ENCODE data around the gene VAV3.

The VAV3 gene

DNA sequence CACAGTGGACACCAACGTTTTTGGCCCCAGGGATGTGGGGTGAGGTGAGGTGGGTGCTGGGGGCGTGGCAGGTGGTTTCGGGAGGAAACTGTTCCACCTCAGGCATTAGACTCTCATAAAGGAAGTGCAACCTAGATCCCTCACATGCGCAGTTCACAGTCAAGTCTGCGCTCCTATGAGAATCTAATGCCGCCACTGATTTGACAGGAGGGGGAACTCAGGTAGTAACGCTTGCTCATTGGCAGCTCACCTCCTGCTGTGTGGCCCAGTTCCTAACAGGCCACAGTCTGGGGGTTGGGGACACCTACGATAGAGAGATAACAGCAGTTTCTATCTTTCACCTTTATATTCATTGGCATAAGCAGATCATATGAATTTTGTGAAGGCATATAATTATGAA lies 347.1 kb downstream of the VAV3 start:
- POLR2A ChIA-PET, result no interaction called here
- CTCF ChIA-PET, result no interaction called here
- no peak for DNase-seq (ENCODE audit: low read depth, low spot score)
- no peak overlapping the region for H3K4me3 ChIP-seq (ENCODE audit: low read depth, low read length)
- TF ChIP-seq, protein P1, sequence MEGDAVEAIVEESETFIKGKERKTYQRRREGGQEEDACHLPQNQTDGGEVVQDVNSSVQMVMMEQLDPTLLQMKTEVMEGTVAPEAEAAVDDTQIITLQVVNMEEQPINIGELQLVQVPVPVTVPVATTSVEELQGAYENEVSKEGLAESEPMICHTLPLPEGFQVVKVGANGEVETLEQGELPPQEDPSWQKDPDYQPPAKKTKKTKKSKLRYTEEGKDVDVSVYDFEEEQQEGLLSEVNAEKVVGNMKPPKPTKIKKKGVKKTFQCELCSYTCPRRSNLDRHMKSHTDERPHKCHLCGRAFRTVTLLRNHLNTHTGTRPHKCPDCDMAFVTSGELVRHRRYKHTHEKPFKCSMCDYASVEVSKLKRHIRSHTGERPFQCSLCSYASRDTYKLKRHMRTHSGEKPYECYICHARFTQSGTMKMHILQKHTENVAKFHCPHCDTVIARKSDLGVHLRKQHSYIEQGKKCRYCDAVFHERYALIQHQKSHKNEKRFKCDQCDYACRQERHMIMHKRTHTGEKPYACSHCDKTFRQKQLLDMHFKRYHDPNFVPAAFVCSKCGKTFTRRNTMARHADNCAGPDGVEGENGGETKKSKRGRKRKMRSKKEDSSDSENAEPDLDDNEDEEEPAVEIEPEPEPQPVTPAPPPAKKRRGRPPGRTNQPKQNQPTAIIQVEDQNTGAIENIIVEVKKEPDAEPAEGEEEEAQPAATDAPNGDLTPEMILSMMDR (IDR thresholded peaks at IDR 0.05; ENCODE audit: insufficient read depth, low read length, missing control alignments), result no peak

DNA sequence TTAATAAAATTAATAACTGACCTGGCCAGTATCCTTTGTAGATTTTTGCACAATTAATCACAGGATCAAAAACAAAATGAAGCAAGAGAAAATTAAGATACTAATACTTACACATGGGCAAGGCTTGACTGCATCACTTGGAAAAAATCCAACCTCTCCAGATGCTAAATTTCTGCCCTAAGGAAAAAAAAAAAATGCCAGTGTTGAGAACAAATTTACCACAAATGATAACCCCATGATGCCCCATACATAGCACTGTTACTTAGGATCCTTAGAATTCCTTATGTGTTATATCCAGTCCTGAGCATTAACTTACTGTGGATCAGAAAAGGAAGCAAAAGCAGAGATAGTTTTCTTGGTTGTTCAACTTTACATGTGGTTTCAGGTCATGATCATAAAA lies 347.5 kb downstream of the VAV3 start:
- H3K4me3 ChIP-seq (ENCODE audit: low read depth, low read length), result no peak overlapping the region
- TF ChIP-seq, protein P1 (IDR thresholded peaks at IDR 0.05; ENCODE audit: insufficient read depth, low read length, missing control alignments), result no peak
- no peak for DNase-seq (ENCODE audit: low read depth, low spot score)
- CTCF ChIA-PET, result interaction anchor here (1.5 kb wide), 1 partner anchor 31 kb away, joined by 3 read pairs; no protein-coding TSS in a partner anchor
- POLR2A ChIA-PET, result no interaction called here

DNA sequence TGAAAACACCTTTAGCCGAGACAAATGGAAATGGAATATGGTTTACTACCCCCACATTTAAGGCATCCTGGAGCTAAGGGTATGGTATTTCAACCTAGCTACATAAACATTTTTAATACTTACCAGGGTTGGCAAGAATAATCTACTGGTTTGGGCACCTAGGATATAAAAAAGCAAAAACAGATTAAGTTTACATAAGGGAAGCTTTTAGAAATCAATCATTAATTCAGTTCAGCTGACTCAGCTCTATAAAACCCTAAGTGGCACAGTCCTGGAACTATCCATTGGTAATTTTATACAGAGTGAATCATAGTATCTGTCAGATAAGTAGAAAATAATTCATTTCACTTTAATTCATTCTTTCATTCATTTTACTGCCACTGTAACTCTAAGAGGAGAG lies 355.2 kb downstream of the VAV3 start:
- H3K4me3 ChIP-seq (ENCODE audit: low read depth, low read length), result no peak overlapping the region
- ChIA-PET POLR2A (no interaction called here), CTCF (interaction anchor here (0.8 kb wide), 1 partner anchor 80 kb away, joined by 3 read pairs; no protein-coding TSS in a partner anchor)
- DNase-seq (ENCODE audit: low read depth, low spot score), result no peak
- TF ChIP-seq, protein P1 (IDR thresholded peaks at IDR 0.05; ENCODE audit: insufficient read depth, low read length, missing control alignments), result no peak

DNA sequence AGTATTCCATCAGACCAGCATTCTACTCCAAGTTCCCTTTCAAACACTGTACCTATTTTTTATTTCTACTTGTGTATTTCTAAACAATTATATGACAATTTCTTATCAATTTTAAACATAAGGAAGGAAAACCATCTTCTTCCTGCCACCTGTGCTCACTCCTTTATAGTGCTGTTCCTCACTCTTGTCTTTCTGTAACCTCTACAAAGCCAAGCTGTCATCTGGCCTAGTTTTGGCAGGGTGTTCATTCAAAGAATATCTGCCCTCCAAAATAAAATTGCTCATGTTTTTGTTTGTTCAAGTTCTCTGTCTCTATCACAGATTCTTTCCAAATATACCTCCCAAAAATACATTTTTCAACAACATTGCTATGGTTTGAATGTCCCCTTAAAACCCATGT lies 360.2 kb downstream of the VAV3 start:
- no peak overlapping the region for H3K4me3 ChIP-seq (ENCODE audit: low read depth, low read length)
- TF ChIP-seq, protein P1 (IDR thresholded peaks at IDR 0.05; ENCODE audit: insufficient read depth, low read length, missing control alignments), result no peak
- POLR2A ChIA-PET, result no interaction called here
- DNase-seq (ENCODE audit: low read depth, low spot score), result no peak
- CTCF ChIA-PET, result no interaction called here

DNA sequence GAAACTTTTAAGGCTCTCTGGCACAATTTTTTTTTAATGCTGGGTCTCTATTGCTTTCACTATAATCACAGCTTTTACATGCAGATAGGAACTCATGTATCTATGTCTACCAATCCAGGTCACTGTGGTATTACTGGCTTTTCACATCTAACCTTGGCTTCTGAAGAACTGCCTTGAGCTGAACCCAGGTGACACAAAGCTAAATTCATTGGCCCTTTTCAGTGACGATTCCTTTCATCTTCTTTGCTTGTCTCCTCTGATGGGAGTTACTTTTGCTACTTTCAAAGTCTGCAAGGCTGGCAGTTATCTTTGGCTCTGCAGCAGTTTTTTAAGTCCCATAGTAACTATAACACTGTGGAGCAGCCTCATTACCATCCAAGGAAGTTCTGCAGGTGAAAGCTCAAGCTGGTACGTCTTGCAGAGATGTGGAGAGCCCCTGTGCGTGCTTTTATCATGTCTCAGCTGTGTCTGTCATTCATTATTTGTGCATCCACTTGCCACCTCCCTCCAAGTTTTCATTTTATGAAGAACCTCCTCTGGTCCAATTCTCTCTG lies 364.3 kb downstream of the VAV3 start:
- DNase-seq (ENCODE audit: low read depth, low spot score), result no peak
- no peak overlapping the region for H3K4me3 ChIP-seq (ENCODE audit: low read depth, low read length)
- ChIA-PET POLR2A (no interaction called here), CTCF (no interaction called here)
- TF ChIP-seq, protein P1 (IDR thresholded peaks at IDR 0.05; ENCODE audit: insufficient read depth, low read length, missing control alignments), result no peak

DNA sequence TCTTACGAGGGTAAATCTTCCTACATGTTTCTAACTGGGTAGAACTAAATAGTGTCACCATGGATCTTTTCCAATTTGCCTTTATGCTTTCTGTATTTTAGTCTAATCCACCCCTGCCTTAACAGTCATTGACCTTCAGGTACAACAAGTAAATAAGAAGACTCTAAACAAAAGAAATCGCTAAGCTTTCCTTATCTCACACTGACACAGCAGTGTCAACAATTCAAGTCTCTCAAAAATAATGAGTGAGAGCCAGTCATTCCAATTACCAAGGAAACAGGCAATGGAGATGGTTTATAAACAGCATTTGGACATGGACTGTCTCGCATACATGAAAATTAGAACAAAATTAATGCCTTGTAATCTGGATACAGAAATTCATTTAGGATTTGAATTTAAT lies 365.8 kb downstream of the VAV3 start:
- POLR2A ChIA-PET, result no interaction called here
- H3K4me3 ChIP-seq (ENCODE audit: low read depth, low read length), result no peak overlapping the region
- CTCF ChIA-PET, result no interaction called here
- TF ChIP-seq, protein P1 (IDR thresholded peaks at IDR 0.05; ENCODE audit: insufficient read depth, low read length, missing control alignments), result no peak
- DNase-seq (ENCODE audit: low read depth, low spot score), result no peak

All from AG04449 (cell line).